SJCRH30 (cell line): Measurements from ENCODE around the gene PEX11B. TPM values are rescaled to one million over a fixed set of nuclear protein-coding genes. Genes with fewer than 3 reads are reported as not detected.
A peak's percentile ranks its signal among the peaks of the same experiment; 100 is the strongest.

Source experiments
- DNase-seq, 2 experiments: peaks; one replicate each; pipeline ENCODE4 v3.0.0-alpha.2; 2015 to 2020
- H3K27ac ChIP-seq: fragments of 250-450 bp; sonication (Bioruptor Pico); 2 replicates; pipeline ENCODE4 v1.5.1; 2020; ENCODE audit warnings: mild to moderate bottlenecking, moderate library complexity
- H3K27me3 ChIP-seq: fragments of 250-450 bp; sonication (Bioruptor Pico); 2 replicates; pipeline ENCODE4 v1.5.1; 2020; ENCODE audit warnings: mild to moderate bottlenecking, moderate library complexity
- H3K36me3 ChIP-seq: fragments of 250-450 bp; sonication (Bioruptor Pico); 2 replicates; pipeline ENCODE4 v1.5.1; 2020; ENCODE audit warnings: mild to moderate bottlenecking, moderate library complexity
- H3K4me1 ChIP-seq: fragments of 250-450 bp; sonication (Bioruptor Pico); 2 replicates; pipeline ENCODE4 v1.5.1; 2020; ENCODE audit warnings: mild to moderate bottlenecking, moderate library complexity
- H3K4me3 ChIP-seq: fragments of 250-450 bp; sonication (Bioruptor Pico); 2 replicates; pipeline ENCODE4 v1.5.1; 2020; ENCODE audit warnings: mild to moderate bottlenecking, moderate library complexity
- H3K9me3 ChIP-seq: fragments of 250-450 bp; sonication (Bioruptor Pico); replicated peaks from 2 replicates; pipeline ENCODE4 v1.5.1; 2020; ENCODE audit warnings: mild to moderate bottlenecking, moderate library complexity
- total RNA-seq: library from RNA; depleted of rRNA; stranded (reverse); fragments of >200 nt; shearing (Covaris generic); gene quantifications from 2 replicates; pipeline ENCODE4 v1.2.3, GENCODE V29; 2014

The PEX11B gene
- total RNA-seq, 1 experiment from 2014 or later: 21.2 TPM

GRCh38 chr1:145906954-145907753, 11.4 kb downstream of the PEX11B start:
- Histone ChIP-seq H3K4me1 (0 out of 2 replicates have a peak, but pooled peaks cover 2% of the 10 kb centered on the region), H3K4me3 (no peak overlapping the region), H3K9me3 (no peaks in the 10 kb centered on the region), H3K27ac (no peak overlapping the region), H3K27me3 (no peaks in the 10 kb centered on the region), H3K36me3 (peaks cover 7% of the 10 kb centered on the region; the same call in 1 of the 2 replicates)
- DNase-seq: no peak

- Histone ChIP-seq H3K27me3 (no peaks in the 10 kb centered on the region), H3K36me3 (no peaks in the 10 kb centered on the region), H3K9me3 (no peaks in the 10 kb centered on the region), H3K4me1 (no peaks in the 10 kb centered on the region), H3K27ac (no peak overlapping the region), H3K4me3 (no peak overlapping the region)
- no peak for DNase-seq
Observed at GRCh38 chr1:145901312-145902021, 17.1 kb downstream of the PEX11B start.

- DNase-seq: no peak
- no peaks in the 10 kb centered on the region for H3K4me1 ChIP-seq
- no peaks in the 10 kb centered on the region for H3K27me3 ChIP-seq
- no peak overlapping the region for H3K27ac ChIP-seq
- H3K9me3 ChIP-seq: no peaks in the 10 kb centered on the region
- H3K4me3 ChIP-seq: no peak overlapping the region
- no peaks in the 10 kb centered on the region for H3K36me3 ChIP-seq
Observed at GRCh38 chr1:145898756-145899155, 19.8 kb downstream of the PEX11B start.

GRCh38 chr1:145897969-145898368, 20.5 kb downstream of the PEX11B start:
- H3K9me3 ChIP-seq: no peaks in the 10 kb centered on the region
- no peaks in the 10 kb centered on the region for H3K36me3 ChIP-seq
- H3K27ac ChIP-seq: no peak overlapping the region
- peaks cover 3% of the 10 kb centered on the region for H3K4me1 ChIP-seq
- H3K4me3 ChIP-seq: no peak overlapping the region
- no peak for DNase-seq
- H3K27me3 ChIP-seq: no peaks in the 10 kb centered on the region

GRCh38 chr1:145895471-145895870, 23.0 kb downstream of the PEX11B start:
- no peaks in the 10 kb centered on the region for H3K36me3 ChIP-seq
- peaks cover 22% of the 10 kb centered on the region for H3K4me1 ChIP-seq
- H3K9me3 ChIP-seq: no peaks in the 10 kb centered on the region
- H3K27me3 ChIP-seq: no peaks in the 10 kb centered on the region
- DNase-seq: no peak
- H3K27ac ChIP-seq: no peak overlapping the region
- no peak overlapping the region for H3K4me3 ChIP-seq

- Histone ChIP-seq H3K27me3 (no peaks in the 10 kb centered on the region), H3K4me1 (peaks cover 22% of the 10 kb centered on the region), H3K36me3 (no peaks in the 10 kb centered on the region), H3K27ac (no peak overlapping the region), H3K9me3 (no peaks in the 10 kb centered on the region), H3K4me3 (no peak overlapping the region)
- DNase-seq: no peak
Observed at GRCh38 chr1:145893306-145894055, 25.0 kb downstream of the PEX11B start.

GRCh38 chr1:145892486-145893087, 25.9 kb downstream of the PEX11B start:
- H3K4me3 ChIP-seq: peak overlapping the region; percentile 14
- no peaks in the 10 kb centered on the region for H3K9me3 ChIP-seq
- no peak for DNase-seq
- no peaks in the 10 kb centered on the region for H3K27me3 ChIP-seq
- H3K27ac ChIP-seq: peak overlapping the region; percentile 77
- no peaks in the 10 kb centered on the region for H3K36me3 ChIP-seq
- H3K4me1 ChIP-seq: peaks cover 22% of the 10 kb centered on the region

GRCh38 chr1:145891587-145892485, 26.7 kb downstream of the PEX11B start:
- H3K4me3 ChIP-seq: peak overlapping the region; percentile 14
- no peaks in the 10 kb centered on the region for H3K9me3 ChIP-seq
- peak; percentile 97 to 98 for DNase-seq
- H3K36me3 ChIP-seq: no peaks in the 10 kb centered on the region
- no peaks in the 10 kb centered on the region for H3K27me3 ChIP-seq
- peaks cover 22% of the 10 kb centered on the region for H3K4me1 ChIP-seq
- peak overlapping the region; percentile 77 for H3K27ac ChIP-seq

GRCh38 chr1:145891143-145891542, 27.4 kb downstream of the PEX11B start:
- Histone ChIP-seq H3K27ac (no peak overlapping the region; the same call in 1 of the 2 replicates), H3K4me1 (peaks cover 22% of the 10 kb centered on the region), H3K4me3 (no peak overlapping the region), H3K27me3 (no peaks in the 10 kb centered on the region), H3K9me3 (no peaks in the 10 kb centered on the region), H3K36me3 (no peaks in the 10 kb centered on the region)
- peak; percentile 57 to 73 for DNase-seq

GRCh38 chr1:145889722-145890121, 28.8 kb downstream of the PEX11B start:
- H3K4me1 ChIP-seq: peaks cover 22% of the 10 kb centered on the region
- DNase-seq: peak in 1 of 2 experiments; percentile 23
- no peak overlapping the region for H3K4me3 ChIP-seq
- H3K27me3 ChIP-seq: no peaks in the 10 kb centered on the region
- no peaks in the 10 kb centered on the region for H3K36me3 ChIP-seq
- no peaks in the 10 kb centered on the region for H3K9me3 ChIP-seq
- H3K27ac ChIP-seq: no peak overlapping the region

GRCh38 chr1:145887631-145888030, 30.9 kb downstream of the PEX11B start:
- no peak for DNase-seq
- H3K27me3 ChIP-seq: no peaks in the 10 kb centered on the region

GRCh38 chr1:145886816-145887215, 31.7 kb downstream of the PEX11B start:
- Histone ChIP-seq H3K27ac (no peak overlapping the region), H3K36me3 (no peaks in the 10 kb centered on the region), H3K4me3 (no peak overlapping the region), H3K27me3 (no peaks in the 10 kb centered on the region), H3K4me1 (peaks cover 12% of the 10 kb centered on the region; the same call in 1 of the 2 replicates), H3K9me3 (no peaks in the 10 kb centered on the region)
- DNase-seq: no peak

More at GRCh38 chr1:145887631-145888030, 30.9 kb downstream of the PEX11B start:
- Histone ChIP-seq H3K27ac (no peak overlapping the region), H3K9me3 (no peaks in the 10 kb centered on the region), H3K36me3 (no peaks in the 10 kb centered on the region), H3K4me3 (no peak overlapping the region), H3K4me1 (peaks cover 16% of the 10 kb centered on the region)

GRCh38 chr1:145886390-145886789, 32.1 kb downstream of the PEX11B start:
- no peaks in the 10 kb centered on the region for H3K36me3 ChIP-seq
- peaks cover 9% of the 10 kb centered on the region; the same call in 1 of the 2 replicates for H3K4me1 ChIP-seq
- H3K9me3 ChIP-seq: no peaks in the 10 kb centered on the region
- H3K27me3 ChIP-seq: no peaks in the 10 kb centered on the region
- no peak overlapping the region for H3K27ac ChIP-seq
- no peak for DNase-seq
- H3K4me3 ChIP-seq: peak overlapping the region; percentile 75
